ENCODE data around the gene SCRN1.

The SCRN1 gene

GRCh38 chr7:29989257-29989995 is at the start of gene SCRN1:
Gene SCRN1 (minus strand): TSS chr7:29989801. CDS start chr7:29969067, 20,734 bp downstream.
- no peak for TF ChIP-seq CTCF (IDR thresholded peaks at IDR 0.05)
- Histone ChIP-seq H3K79me2 (peaks cover 23% of the 10 kb centered on the region), H3K27ac (peak within 1 kb of the TSS; percentile 81), H3K4me3 (ENCODE audit: low read depth, low read length) (peak within 1 kb of the TSS; percentile 76), H3K9ac (peak within 1 kb of the TSS; percentile 56), H3K27me3 (ENCODE audit: control insufficient read depth, insufficient read depth, low read length) (no peaks in the 10 kb centered on the region), H3K4me1 (peaks cover 2% of the 10 kb centered on the region), H3K4me2 (ENCODE audit: low read length) (peak within 1 kb of the TSS; percentile 60), H2AFZ (peak within 1 kb of the TSS; percentile 75), H3K9me3 (ENCODE audit: control insufficient read depth, low read length) (no peaks in the 10 kb centered on the region), H3K36me3 (ENCODE audit: control insufficient read depth, insufficient read depth, low read length) (no peaks in the 10 kb centered on the region)

- Histone ChIP-seq H3K9ac (no peak overlapping the region), H3K4me1 (no peaks in the 10 kb centered on the region), H3K4me2 (ENCODE audit: low read length) (no peak overlapping the region), H3K9me3 (ENCODE audit: control insufficient read depth, low read length) (no peaks in the 10 kb centered on the region), H3K79me2 (peaks cover 24% of the 10 kb centered on the region), H3K27ac (no peak overlapping the region), H2AFZ (no peak overlapping the region), H3K36me3 (ENCODE audit: control insufficient read depth, insufficient read depth, low read length) (no peaks in the 10 kb centered on the region), H3K27me3 (ENCODE audit: control insufficient read depth, insufficient read depth, low read length) (no peaks in the 10 kb centered on the region), H3K4me3 (ENCODE audit: low read depth, low read length) (no peak overlapping the region)
- TF ChIP-seq CTCF (IDR thresholded peaks at IDR 0.05) = no peak
Measured at GRCh38 chr7:30038196-30038980, 48.8 kb upstream of the SCRN1 start.

- no peak overlapping the region for H3K9ac ChIP-seq
- H3K79me2 ChIP-seq = peaks cover 24% of the 10 kb centered on the region
- TF ChIP-seq CTCF (IDR thresholded peaks at IDR 0.05) = no peak
- H3K4me1 ChIP-seq = no peaks in the 10 kb centered on the region
- no peak overlapping the region for H3K4me3 ChIP-seq (ENCODE audit: low read depth, low read length)
- no peaks in the 10 kb centered on the region for H3K27me3 ChIP-seq (ENCODE audit: control insufficient read depth, insufficient read depth, low read length)
- no peaks in the 10 kb centered on the region for H3K9me3 ChIP-seq (ENCODE audit: control insufficient read depth, low read length)
- H3K36me3 ChIP-seq (ENCODE audit: control insufficient read depth, insufficient read depth, low read length) = no peaks in the 10 kb centered on the region
- no peak overlapping the region for H2AFZ ChIP-seq
- H3K4me2 ChIP-seq (ENCODE audit: low read length) = no peak overlapping the region
- H3K27ac ChIP-seq = no peak overlapping the region
Measured at GRCh38 chr7:30036220-30036619, 46.6 kb upstream of the SCRN1 start.

- no peaks in the 10 kb centered on the region for H3K36me3 ChIP-seq (ENCODE audit: control insufficient read depth, insufficient read depth, low read length)
- TF ChIP-seq CTCF (IDR thresholded peaks at IDR 0.05) = no peak
- H3K9ac ChIP-seq = no peak overlapping the region
Measured at GRCh38 chr7:30034501-30034900, 44.9 kb upstream of the SCRN1 start.

More at GRCh38 chr7:30034501-30034900, 44.9 kb upstream of the SCRN1 start:
- H3K4me2 ChIP-seq (ENCODE audit: low read length) = no peak overlapping the region
- H3K27me3 ChIP-seq (ENCODE audit: control insufficient read depth, insufficient read depth, low read length) = no peaks in the 10 kb centered on the region
- no peak overlapping the region for H3K4me3 ChIP-seq (ENCODE audit: low read depth, low read length)
- H3K79me2 ChIP-seq = peaks cover 28% of the 10 kb centered on the region
- H3K4me1 ChIP-seq = no peaks in the 10 kb centered on the region
- no peak overlapping the region for H2AFZ ChIP-seq
- no peaks in the 10 kb centered on the region for H3K9me3 ChIP-seq (ENCODE audit: control insufficient read depth, low read length)
- H3K27ac ChIP-seq = no peak overlapping the region
